Choroid plexus epithelial cell (primary cell): ENCODE data around the gene PTPRG.

Source experiments
- DNase-seq: peaks from one replicate; pipeline ENCODE4 v3.0.0-alpha.2; 2010; ENCODE audit warnings: low read depth
- H3K4me3 ChIP-seq: 2 replicates; pipeline ENCODE4 v1.5.1; 2011; ENCODE audit warnings: low read depth, mild to moderate bottlenecking, control low read depth, low read length, moderate library complexity
- TF ChIP-seq, protein P1 (sequence below): conservative IDR thresholded peaks from 2 replicates; pipeline ENCODE4 v1.5.1; 2011; ENCODE audit warnings: low read depth, mild to moderate bottlenecking, control low read depth, inconsistent platforms, low read length, moderate library complexity

PTPRG gene

DNA sequence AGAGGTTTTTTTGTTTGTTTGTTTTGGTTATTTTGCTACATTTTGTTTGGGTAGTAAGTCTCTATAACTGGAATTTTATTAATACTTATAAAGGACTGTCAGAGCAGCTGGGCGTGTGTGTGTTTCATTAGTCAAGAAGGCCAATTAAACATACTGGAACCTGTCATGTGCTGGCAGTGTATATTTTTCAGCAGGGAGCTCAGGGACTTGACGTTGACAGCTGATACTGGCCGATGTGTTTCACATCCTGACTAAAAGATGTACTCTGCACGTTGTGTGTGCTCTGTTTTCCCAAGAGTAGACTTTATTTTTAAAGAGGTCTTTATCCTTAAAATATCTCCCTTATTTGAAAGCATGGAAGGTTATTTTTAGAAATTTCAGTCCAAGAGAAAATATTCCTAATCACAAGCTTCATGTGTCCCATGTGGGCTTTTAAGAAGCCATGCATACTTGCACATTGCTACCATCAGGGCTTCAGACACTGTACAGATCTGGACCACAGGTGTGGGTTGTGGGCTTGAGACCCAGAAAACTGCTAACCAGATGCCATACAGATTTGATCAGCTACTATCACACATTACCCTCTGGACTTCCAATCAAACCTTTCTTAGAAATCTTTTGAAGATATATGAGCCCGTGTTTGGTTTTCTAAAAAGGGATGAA is 676.0 kb downstream of the PTPRG start:
- DNase-seq, result no peak
- TF ChIP-seq, protein P1, sequence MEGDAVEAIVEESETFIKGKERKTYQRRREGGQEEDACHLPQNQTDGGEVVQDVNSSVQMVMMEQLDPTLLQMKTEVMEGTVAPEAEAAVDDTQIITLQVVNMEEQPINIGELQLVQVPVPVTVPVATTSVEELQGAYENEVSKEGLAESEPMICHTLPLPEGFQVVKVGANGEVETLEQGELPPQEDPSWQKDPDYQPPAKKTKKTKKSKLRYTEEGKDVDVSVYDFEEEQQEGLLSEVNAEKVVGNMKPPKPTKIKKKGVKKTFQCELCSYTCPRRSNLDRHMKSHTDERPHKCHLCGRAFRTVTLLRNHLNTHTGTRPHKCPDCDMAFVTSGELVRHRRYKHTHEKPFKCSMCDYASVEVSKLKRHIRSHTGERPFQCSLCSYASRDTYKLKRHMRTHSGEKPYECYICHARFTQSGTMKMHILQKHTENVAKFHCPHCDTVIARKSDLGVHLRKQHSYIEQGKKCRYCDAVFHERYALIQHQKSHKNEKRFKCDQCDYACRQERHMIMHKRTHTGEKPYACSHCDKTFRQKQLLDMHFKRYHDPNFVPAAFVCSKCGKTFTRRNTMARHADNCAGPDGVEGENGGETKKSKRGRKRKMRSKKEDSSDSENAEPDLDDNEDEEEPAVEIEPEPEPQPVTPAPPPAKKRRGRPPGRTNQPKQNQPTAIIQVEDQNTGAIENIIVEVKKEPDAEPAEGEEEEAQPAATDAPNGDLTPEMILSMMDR, result no peak

DNA sequence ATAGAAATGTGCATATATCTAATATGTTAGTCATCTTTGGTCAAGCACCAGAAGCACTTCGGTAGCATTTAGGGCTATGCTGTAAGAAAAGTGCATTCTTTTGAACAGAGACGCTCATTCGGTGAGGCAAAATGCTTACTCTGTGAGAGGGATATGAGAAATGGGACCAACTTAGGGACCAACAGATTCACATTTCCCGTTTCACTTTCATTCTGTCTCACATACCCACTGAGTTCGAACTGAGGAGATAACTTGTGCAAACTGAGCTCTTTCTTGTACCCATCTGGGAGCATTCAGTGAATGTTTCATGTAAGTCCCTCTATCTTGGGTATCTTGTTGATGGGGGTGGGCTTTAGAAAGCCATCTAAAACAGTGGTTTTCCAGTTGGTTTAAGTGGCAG is 676.6 kb downstream of the PTPRG start:
- DNase-seq, result no peak
- TF ChIP-seq, protein P1, result no peak

More for the DNA sequence above, 676.0 kb downstream of the PTPRG start:
- no peak overlapping the region for H3K4me3 ChIP-seq

DNA sequence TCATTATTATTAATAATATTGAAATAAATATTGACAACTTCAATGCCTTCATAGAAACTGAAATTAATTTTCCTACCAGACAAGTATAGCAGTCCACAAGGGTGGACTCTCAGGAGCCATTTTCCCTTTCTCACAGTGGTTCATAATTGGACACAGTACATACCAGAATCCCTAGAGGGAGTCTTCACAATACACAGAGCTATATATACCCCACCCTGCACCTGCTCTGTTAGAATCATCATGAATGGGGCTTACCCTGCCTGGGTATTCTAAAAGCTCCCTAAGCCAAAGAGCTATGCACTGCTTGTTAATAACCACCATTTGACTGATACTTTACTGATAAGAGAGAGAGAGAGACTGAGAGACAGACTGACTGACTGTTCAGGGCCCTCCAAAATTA is 677.1 kb downstream of the PTPRG start:
- TF ChIP-seq, protein P1, result no peak
- H3K4me3 ChIP-seq, result no peak overlapping the region
- no peak for DNase-seq

More for the DNA sequence above, 676.6 kb downstream of the PTPRG start:
- no peak overlapping the region for H3K4me3 ChIP-seq

GRCh38 chr3:62241279-62241678 is 679.9 kb downstream of the PTPRG start:
- TF ChIP-seq, protein P1, result no peak
- H3K4me3 ChIP-seq, result no peak overlapping the region
- no peak for DNase-seq

- H3K4me3 ChIP-seq, result no peak overlapping the region
- TF ChIP-seq, protein P1, result no peak
- DNase-seq, result no peak
Observed at GRCh38 chr3:62242831-62243509, 681.6 kb downstream of the PTPRG start.

- DNase-seq, result no peak
- H3K4me3 ChIP-seq, result no peak overlapping the region
- TF ChIP-seq, protein P1, result no peak
Observed at GRCh38 chr3:62246094-62246493, 684.7 kb downstream of the PTPRG start.

DNA sequence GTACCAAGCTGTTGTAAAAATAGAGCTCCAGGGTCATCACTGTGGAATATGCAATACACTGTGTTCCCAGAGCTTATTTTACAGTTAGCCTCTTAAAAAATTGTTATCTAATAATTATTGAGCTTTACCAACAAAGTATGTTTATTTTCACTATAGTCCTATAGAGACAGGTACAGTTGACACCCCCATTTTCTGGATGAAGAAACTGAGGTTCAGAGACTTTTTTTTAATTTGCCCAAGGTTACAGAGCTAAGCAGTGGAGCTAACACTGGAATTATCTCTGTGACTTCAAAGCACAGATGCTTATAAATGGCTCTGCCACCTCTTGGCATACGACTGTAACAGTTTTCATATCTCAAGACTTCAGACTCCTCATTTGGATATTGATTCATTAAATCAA is 685.6 kb downstream of the PTPRG start:
- DNase-seq, result no peak
- TF ChIP-seq, protein P1, result no peak

More for the DNA sequence above, 685.6 kb downstream of the PTPRG start:
- H3K4me3 ChIP-seq, result no peak overlapping the region
